Activated CD4-positive, alpha-beta T cell treated with anti-CD3 and anti-CD28 coated beads, Interleukin-2, amount 10 ng/mL, durations not matched to agents 7 days and 5 days (primary cell): Measurements from ENCODE around the gene PDS5B. TPM values are rescaled to one million over a fixed set of nuclear protein-coding genes. Genes with fewer than 3 reads are reported as not detected.
"Not testable (repeated sequence)": the region's sequence is repeated elsewhere in the genome, so short reads cannot be mapped to it uniquely, and the experiment has no call there.

Experiments
- CTCF ChIA-PET: fragments of 350-600 bp; sonication (Branson Sonifier 250); formaldehyde crosslinking; loops from one replicate; lab custom pipeline; 2021; ENCODE audit warnings: antibody characterized with exemption; lab: Charles Lee
- POLR2A ChIA-PET: fragments of 350-600 bp; sonication (Branson Sonifier 250); formaldehyde crosslinking; loops from one replicate; lab custom pipeline; 2021; ENCODE audit warnings: antibody characterized with exemption; lab: Charles Lee
- DNase-seq: peaks from one replicate; pipeline ENCODE4 v3.0.0-alpha.2; 2020
- H3K27ac Mint-ChIP-seq: one replicate; pipeline ENCODE4 v1.8.0; 2021; ENCODE audit warnings: mild to moderate bottlenecking, moderate library complexity, mixed read lengths
- H3K27me3 Mint-ChIP-seq: one replicate; pipeline ENCODE4 v1.8.0; 2021; ENCODE audit warnings: mixed read lengths
- H3K36me3 Mint-ChIP-seq: one replicate; pipeline ENCODE4 v1.8.0; 2021; ENCODE audit warnings: low read depth, mixed read lengths
- H3K4me1 Mint-ChIP-seq: one replicate; pipeline ENCODE4 v1.8.0; 2021; ENCODE audit warnings: mixed read lengths
- H3K4me3 Mint-ChIP-seq: one replicate; pipeline ENCODE4 v1.8.0; 2021; ENCODE audit warnings: mild to moderate bottlenecking, moderate library complexity, mixed read lengths
- H3K9me3 Mint-ChIP-seq: one replicate; pipeline ENCODE4 v1.8.0; 2021; ENCODE audit warnings: mixed read lengths
- total RNA-seq, 2 experiments: library from RNA; stranded (reverse); gene quantifications; one replicate each; pipeline ENCODE4 v1.2.3, GENCODE V29; 2021

Gene PDS5B
- total RNA-seq, 2 experiments from 2014 or later = 77.6 to 92.3 TPM

DNA sequence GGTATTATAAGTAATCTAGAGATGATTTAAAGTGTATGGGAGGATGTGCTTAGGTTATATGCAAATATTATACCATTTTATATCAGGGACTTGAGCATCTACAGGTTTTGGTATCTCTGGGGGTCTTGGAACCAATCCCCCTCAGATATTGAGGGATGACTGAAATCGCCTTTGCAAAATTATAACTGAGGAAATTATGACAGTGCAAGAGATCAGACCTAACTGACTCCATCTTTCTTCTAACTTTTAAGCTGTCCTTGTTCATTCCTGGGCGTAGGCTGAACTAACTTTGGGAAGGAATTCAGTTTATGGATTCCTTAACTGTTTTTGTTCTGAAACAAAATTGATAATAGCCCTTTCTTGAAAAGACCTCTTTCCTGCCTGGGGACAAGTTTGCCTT lies 239.2 kb downstream of the PDS5B start:
- DNase-seq = no peak
- ChIA-PET CTCF (interaction anchor here (1.6 kb wide), 1 partner anchor 10 kb away, joined by 3 read pairs; no protein-coding TSS in a partner anchor), POLR2A (no interaction called here)
- no peak overlapping the region for H3K27ac Mint-ChIP-seq
- H3K9me3 Mint-ChIP-seq = no peaks in the 10 kb centered on the region
- H3K4me3 Mint-ChIP-seq = no peak overlapping the region
- H3K27me3 Mint-ChIP-seq = peaks cover 3% of the 10 kb centered on the region
- H3K4me1 Mint-ChIP-seq = peaks cover 3% of the 10 kb centered on the region
- no peaks in the 10 kb centered on the region for H3K36me3 Mint-ChIP-seq

DNA sequence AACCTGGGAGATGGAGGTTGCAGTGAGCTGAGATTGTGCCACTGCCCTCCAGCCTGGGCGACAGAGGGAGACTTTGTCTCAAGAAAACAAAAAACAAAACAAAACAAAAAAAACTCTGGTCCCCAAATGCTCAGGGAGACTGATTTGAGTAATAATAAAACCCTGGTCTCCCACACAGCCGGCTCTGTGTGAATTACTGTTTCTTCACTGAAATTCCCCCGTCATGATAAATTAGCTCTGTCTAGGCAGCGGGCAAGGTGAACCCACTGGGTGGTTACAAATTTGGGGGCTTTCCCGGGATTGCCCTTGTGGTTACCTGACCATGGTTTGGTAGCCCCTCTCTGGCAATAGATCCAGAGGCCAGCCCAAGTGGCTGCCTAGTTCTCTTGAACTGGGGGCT lies 240.1 kb downstream of the PDS5B start:
- H3K27me3 Mint-ChIP-seq, H3K36me3 Mint-ChIP-seq, H3K4me1 Mint-ChIP-seq, H3K4me3 Mint-ChIP-seq, DNase-seq, POLR2A ChIA-PET, H3K27ac Mint-ChIP-seq, H3K9me3 Mint-ChIP-seq: not testable (repeated sequence)
- CTCF ChIA-PET = interaction anchor here (1.6 kb wide), 1 partner anchor 11 kb away, joined by 3 read pairs; no protein-coding TSS in a partner anchor

Other genes with a start within 250 kb of the PDS5B start
- 10 to 100 TPM; 30.4 to 32.0 TPM for gene N4BP2L1, start 158.3 kb upstream of the PDS5B start, total RNA-seq
- gene N4BP2L2, start 47.7 kb upstream of the PDS5B start, total RNA-seq = 100 to 1,000 TPM; 134 to 136 TPM